K562 (cell line): ENCODE measurements around the gene ZSWIM6. TPM values are rescaled to one million over a fixed set of nuclear protein-coding genes. Genes with fewer than 3 reads are reported as not detected.

Experiments
- ATAC-seq: fragments of 200-7000 bp; cut with Tn5 transposase; 3 replicates; pipeline ENCODE4 v1.9.1; 2020; ENCODE audit warnings: moderate library complexity
- BruUV-seq: library from RNA; stranded (reverse); fragments of 400-500 nt; replicated peaks from 2 replicates; lab custom pipeline; 2021; lab: Mats Ljungman, UMichigan
- CTCF ChIA-PET: fragments of 300-600 bp; formaldehyde crosslinking; extraction: SDS; loops from one replicate; lab custom pipeline; 2021; ENCODE audit warnings: low intra/inter-chr PET ratio; lab: Yijun Ruan, JAX
- POLR2A ChIA-PET: fragments of 300-600, 350-650 bp; sonication (Branson Sonifier 250); formaldehyde crosslinking; extraction: SDS; loops from one replicate; lab custom pipeline; 2021; ENCODE audit warnings: antibody characterized with exemption, inconsistent platforms; lab: Yijun Ruan, JAX
- DNase-seq, 4 experiments: peaks; one replicate each; pipeline versions ENCODE4 v3.0.0 to v3.0.0-alpha.2; 2011 to 2018; ENCODE audit warnings: low spot score in 3 of 4, mixed read lengths in 3 of 4; ENCODE audit errors: extremely low read depth in 1 of 4
- FAIRE-seq: peaks from 2 replicates; lab custom pipeline; 2011; peaks lifted over from hg19 to GRCh38; lab: Jason Lieb, UNC
- H2AFZ ChIP-seq: 2 replicates; pipeline ENCODE4 v1.6.0; 2011; ENCODE audit warnings: low read depth, low read length, control low read depth, inconsistent platforms
- H3K27ac ChIP-seq: fragments of 200-600 bp; 3 replicates; pipeline ENCODE4 v1.8.0; 2011; ENCODE audit warnings: low read depth, mild to moderate bottlenecking, control low read depth, inconsistent platforms, low read length, moderate library complexity, mixed read lengths; ENCODE audit errors: extremely low read depth
- H3K27me3 ChIP-seq, 2 experiments: fragments of 300-600 bp in 1 of 2; 2 replicates in 1 of 2; 3 replicates in 1 of 2; pipeline versions ENCODE4 v1.6.0 to v1.8.0; 2011; ENCODE audit warnings: inconsistent platforms in 2 of 2, low read length in 2 of 2, mild to moderate bottlenecking in 1 of 2, mixed read lengths in 1 of 2, moderate library complexity in 1 of 2; ENCODE audit not compliant: control insufficient read depth in 2 of 2, insufficient read depth in 2 of 2
- H3K36me3 ChIP-seq: fragments of 300-600 bp; 3 replicates; pipeline ENCODE4 v1.8.0; 2011; ENCODE audit warnings: mild to moderate bottlenecking, low read length, inconsistent platforms; ENCODE audit not compliant: control insufficient read depth, insufficient read depth
- H3K4me1 ChIP-seq, 2 experiments: fragments of 200-600 bp in 1 of 2; replicated peaks in 1 of 2; 2 replicates in 1 of 2; 3 replicates in 1 of 2; pipeline versions ENCODE4 v1.5.1 to v1.8.0; 2011; ENCODE audit warnings: inconsistent platforms in 2 of 2, low read length in 2 of 2, mild to moderate bottlenecking in 1 of 2, mixed read lengths in 1 of 2, moderate library complexity in 1 of 2; ENCODE audit not compliant: control insufficient read depth in 2 of 2, insufficient read depth in 2 of 2
- H3K4me2 ChIP-seq: 2 replicates; pipeline ENCODE4 v1.6.1; 2011; ENCODE audit warnings: low read length, control low read depth, inconsistent platforms, mixed read lengths; ENCODE audit not compliant: insufficient read depth
- H3K4me3 ChIP-seq: fragments of 200-600 bp; sonication (generic), shearing (Covaris generic); 2 replicates; pipeline ENCODE4 v1.5.1; 2016; ENCODE audit warnings: control low read depth, inconsistent platforms
- H3K79me2 ChIP-seq: fragments of 200-600 bp; 3 replicates; pipeline ENCODE4 v1.8.0; 2011; ENCODE audit warnings: low read length, inconsistent platforms; ENCODE audit not compliant: control insufficient read depth, insufficient read depth
- H3K9ac ChIP-seq, 2 experiments: 2 replicates each; pipeline versions ENCODE4 v1.6.0 to v1.6.1; 2011; ENCODE audit warnings: low read depth in 2 of 2, low read length in 2 of 2, control low read depth in 1 of 2, inconsistent platforms in 1 of 2, mild to moderate bottlenecking in 1 of 2, mixed read lengths in 1 of 2; ENCODE audit not compliant: insufficient read depth in 1 of 2
- H3K9me1 ChIP-seq: one replicate; pipeline ENCODE4 v1.6.0; 2011; ENCODE audit warnings: inconsistent platforms, mild to moderate bottlenecking, low read length, moderate library complexity; ENCODE audit not compliant: control insufficient read depth, insufficient read depth
- H3K9me3 ChIP-seq: replicated peaks from 2 replicates; pipeline ENCODE4 v1.5.1; 2011; ENCODE audit warnings: low read depth, low read length, inconsistent platforms; ENCODE audit not compliant: control insufficient read depth, insufficient read depth
- H4K20me1 ChIP-seq: replicated peaks from 2 replicates; pipeline ENCODE4 v1.6.1; 2011; ENCODE audit warnings: low read length, inconsistent platforms, mixed read lengths; ENCODE audit not compliant: control insufficient read depth, insufficient read depth
- CEBPG ChIP-seq, 3 experiments: fragments of 200-800 bp in 1 of 3; sonication (Bioruptor generic) in 1 of 3; sonication (generic) in 1 of 3; formaldehyde crosslinking in 1 of 3; IDR thresholded peaks in 2 of 3; conservative IDR thresholded peaks in 1 of 3; 2 replicates each; pipeline versions ENCODE4 v1.6.1 to v1.8.0; 2016 to 2022; ENCODE audit warnings: missing compliant biosample characterization in 2 of 3, missing genetic modification characterization in 2 of 3, mild to moderate bottlenecking in 1 of 3, missing genetic modification reagents in 1 of 3
- FOXJ2 ChIP-seq: fragments of 200-800 bp; sonication (Bioruptor generic); IDR thresholded peaks from 2 replicates; pipeline ENCODE4 v1.6.1; 2016; ENCODE audit warnings: missing genetic modification characterization, missing compliant biosample characterization
- KLF1 ChIP-seq: fragments of 450-650 bp; IDR thresholded peaks from 2 replicates; pipeline ENCODE4 v1.6.1; 2016; ENCODE audit warnings: missing genetic modification characterization, missing compliant biosample characterization
- PTRF ChIP-seq: fragments of 450-650 bp; IDR thresholded peaks from 2 replicates; pipeline ENCODE4 v1.6.1; 2016; ENCODE audit warnings: mild to moderate bottlenecking, missing genetic modification characterization, missing compliant biosample characterization
- RFX1 ChIP-seq: fragments of 450-650 bp; IDR thresholded peaks from 2 replicates; pipeline ENCODE4 v1.6.1; 2016; ENCODE audit warnings: mild to moderate bottlenecking, moderate library complexity
- TARDBP ChIP-seq: fragments of 450-650 bp; IDR thresholded peaks from 2 replicates; pipeline ENCODE4 v1.6.1; 2016
- WGBS: fragments of 100-300 bp; shearing (Covaris generic); methylation state at CpG from one replicate; pipeline ENCODE4 v1.1.6; 2016; ENCODE audit warnings: low coverage, mixed read lengths; ENCODE audit not compliant: insufficient coverage; ENCODE audit errors: missing lambda C conversion rate; 5-methylcytosine and 5-hydroxymethylcytosine counted together
- in situ Hi-C: fragments of 300-500 bp; cut with MboI; formaldehyde crosslinking; loops from 4 replicates; pipeline ENCODE4 v1.15.0; 2018; ENCODE audit warnings: inconsistent platforms, mixed read lengths
- intact Hi-C: fragments of 100-400 bp; cut with micrococcal nuclease; formaldehyde crosslinking; loops from 2 replicates; pipeline ENCODE4 v1.14.2; 2022
- polyA plus RNA-seq, 8 experiments: library from polyadenylated mRNA; depleted of rRNA in 4 of 8; stranded (reverse) in 5 of 8; unstranded in 3 of 8; fragments of >200 nt; fragmentation: Nextera tagmentation in 2 of 8; fragmentation: Illumina TruSeq in 1 of 8; extraction: Ambion mirVana in 2 of 8; extraction: Trizol in 1 of 8; gene quantifications; 2 replicates each; pipeline versions ENCODE4 v1.2.1 to v1.2.3, GENCODE V29; 2011 to 2014; ENCODE audit warnings: inconsistent platforms in 1 of 8, missing spikeins in 1 of 8
- total RNA-seq, 7 experiments: library from RNA; depleted of rRNA in 6 of 7; stranded (reverse); fragments of >200 nt in 6 of 7; fragmentation: Illumina TruSeq in 2 of 7; extraction: Trizol in 2 of 7; gene quantifications; 2 replicates each; pipeline versions ENCODE4 v1.2.1 to v1.2.3, GENCODE V29; 2011 to 2021; ENCODE audit warnings: low replicate concordance in 1 of 7
- TF ChIP-seq, protein P1 (sequence below): fragments of 200-800 bp; sonication (Bioruptor generic); IDR thresholded peaks from 2 replicates; pipeline ENCODE4 v1.6.1; 2017; ENCODE audit warnings: missing genetic modification characterization, missing compliant biosample characterization
- TF ChIP-seq, protein P2 (sequence below): fragments of 450-650 bp; formaldehyde crosslinking; IDR thresholded peaks from 2 replicates; pipeline ENCODE4 v1.4.0; 2020; ENCODE audit warnings: mild to moderate bottlenecking, mixed read lengths

Gene ZSWIM6
- total and polyA plus RNA-seq, 9 of the 15 experiments (the other 6 are each of a cell fraction or from before 2014, with no cell fraction given) = 0.81 to 3.2 (median 2.0) TPM

DNA sequence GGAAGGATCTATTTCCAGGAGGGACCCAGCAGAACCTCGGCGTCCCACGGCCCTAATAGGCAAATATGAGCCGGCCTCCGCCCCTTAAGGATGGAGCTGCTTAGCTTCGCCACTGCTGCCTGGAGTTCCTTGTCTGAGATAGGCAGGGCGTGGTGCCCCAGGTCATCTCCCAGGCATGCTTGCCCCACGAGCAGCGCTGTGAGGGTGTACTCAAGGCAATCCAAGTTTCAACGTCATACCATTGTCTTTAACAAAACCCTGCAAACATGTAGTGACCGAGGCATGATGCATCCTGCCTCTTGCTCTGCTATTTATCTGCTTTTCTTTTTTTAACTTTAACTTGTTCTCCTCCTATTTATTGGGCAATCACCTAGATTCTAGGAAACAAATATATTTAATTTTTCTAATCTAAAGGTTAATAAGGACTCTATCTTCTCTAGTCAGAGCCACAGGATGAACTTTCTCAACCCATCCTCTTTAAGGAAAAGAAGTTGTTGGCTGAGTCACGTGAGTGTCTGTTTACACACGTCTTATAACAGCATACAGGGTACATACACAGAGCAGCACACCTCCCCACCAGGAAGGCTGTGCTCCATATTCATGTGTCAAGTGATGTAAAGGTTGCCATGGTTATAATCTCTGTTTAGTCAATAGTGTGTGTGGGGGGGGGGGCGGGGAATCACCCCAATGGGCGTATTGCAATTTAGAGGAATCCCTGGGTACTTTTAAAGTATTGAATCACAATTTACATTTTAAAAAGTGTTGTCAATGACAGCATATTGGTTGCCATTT, 27.3 kb upstream of the ZSWIM6 start:
- peak in 2 of 4 experiments; percentile 10 to 14 for DNase-seq
- Histone ChIP-seq H3K4me1 (peaks cover 0 to 3% of the 10 kb centered on the region in 2 experiments; a peak in 1 of 5 replicates), H3K9me3 (no peaks in the 10 kb centered on the region), H3K27me3 (peaks cover 0 to 21% of the 10 kb centered on the region in 2 experiments; a peak in 2 of 5 replicates), H3K9me1 (no peaks in the 10 kb centered on the region), H2AFZ (no peak overlapping the region), H3K27ac (no peak overlapping the region), H4K20me1 (no peaks in the 10 kb centered on the region), H3K36me3 (no peaks in the 10 kb centered on the region), H3K4me2 (no peak overlapping the region), H3K9ac (peak overlapping the region in 1 of 2 experiments; percentile 56; a peak in 2 of 4 replicates), H3K4me3 (no peak overlapping the region), H3K79me2 (no peaks in the 10 kb centered on the region)
- in situ Hi-C loops (no loop called here), intact Hi-C loops (no loop called here)
- no peak for FAIRE-seq
- ChIA-PET POLR2A (interaction anchor here (0.5 to 0.7 kb wide), 5 partner anchors 58 to 653 kb away, joined by 3 read pairs; no protein-coding TSS in a partner anchor), CTCF (no interaction called here)
- ATAC-seq = no peak
- 1% methylated on average over 13 of the region's 15 CpGs for WGBS
- BruUV-seq = no TSS peak
- TF ChIP-seq KLF1 (tag) (0 out of 2 replicates have a peak, but pooled peaks have one; percentile 34), FOXJ2 (tag) (peak; percentile 95), RFX1 (peak; percentile 41), TARDBP (no peak), CEBPG (CRISPR knock-in tag; IDR thresholded peaks at IDR 0.05) (no peak), CEBPG (tag; conservative IDR thresholded peaks at IDR 0.05 in 1 of 2, IDR thresholded peaks at IDR 0.05 in 1 of 2) (peak; percentile 18 to 50; a peak in 1 of 4 replicates), PTRF (tag) (no peak)
- TF ChIP-seq, protein P1, sequence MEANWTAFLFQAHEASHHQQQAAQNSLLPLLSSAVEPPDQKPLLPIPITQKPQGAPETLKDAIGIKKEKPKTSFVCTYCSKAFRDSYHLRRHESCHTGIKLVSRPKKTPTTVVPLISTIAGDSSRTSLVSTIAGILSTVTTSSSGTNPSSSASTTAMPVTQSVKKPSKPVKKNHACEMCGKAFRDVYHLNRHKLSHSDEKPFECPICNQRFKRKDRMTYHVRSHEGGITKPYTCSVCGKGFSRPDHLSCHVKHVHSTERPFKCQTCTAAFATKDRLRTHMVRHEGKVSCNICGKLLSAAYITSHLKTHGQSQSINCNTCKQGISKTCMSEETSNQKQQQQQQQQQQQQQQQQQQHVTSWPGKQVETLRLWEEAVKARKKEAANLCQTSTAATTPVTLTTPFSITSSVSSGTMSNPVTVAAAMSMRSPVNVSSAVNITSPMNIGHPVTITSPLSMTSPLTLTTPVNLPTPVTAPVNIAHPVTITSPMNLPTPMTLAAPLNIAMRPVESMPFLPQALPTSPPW (CRISPR knock-in tag) = peak; percentile 84
- TF ChIP-seq, protein P2, sequence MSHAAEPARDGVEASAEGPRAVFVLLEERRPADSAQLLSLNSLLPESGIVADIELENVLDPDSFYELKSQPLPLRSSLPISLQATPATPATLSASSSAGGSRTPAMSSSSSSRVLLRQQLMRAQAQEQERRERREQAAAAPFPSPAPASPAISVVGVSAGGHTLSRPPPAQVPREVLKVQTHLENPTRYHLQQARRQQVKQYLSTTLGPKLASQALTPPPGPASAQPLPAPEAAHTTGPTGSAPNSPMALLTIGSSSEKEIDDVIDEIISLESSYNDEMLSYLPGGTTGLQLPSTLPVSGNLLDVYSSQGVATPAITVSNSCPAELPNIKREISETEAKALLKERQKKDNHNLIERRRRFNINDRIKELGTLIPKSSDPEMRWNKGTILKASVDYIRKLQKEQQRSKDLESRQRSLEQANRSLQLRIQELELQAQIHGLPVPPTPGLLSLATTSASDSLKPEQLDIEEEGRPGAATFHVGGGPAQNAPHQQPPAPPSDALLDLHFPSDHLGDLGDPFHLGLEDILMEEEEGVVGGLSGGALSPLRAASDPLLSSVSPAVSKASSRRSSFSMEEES = peak; percentile 82
